ENCODE measurements around the gene KNDC1. TPM values are rescaled to one million over a fixed set of nuclear protein-coding genes. Genes with fewer than 3 reads are reported as not detected.

KNDC1 gene
- total and polyA plus RNA-seq, 10 of the 15 experiments (the other 5 are each of a cell fraction or from before 2014, with no cell fraction given): 0.03 to 0.11 (median 0.05) TPM; not detected in 7

DNA sequence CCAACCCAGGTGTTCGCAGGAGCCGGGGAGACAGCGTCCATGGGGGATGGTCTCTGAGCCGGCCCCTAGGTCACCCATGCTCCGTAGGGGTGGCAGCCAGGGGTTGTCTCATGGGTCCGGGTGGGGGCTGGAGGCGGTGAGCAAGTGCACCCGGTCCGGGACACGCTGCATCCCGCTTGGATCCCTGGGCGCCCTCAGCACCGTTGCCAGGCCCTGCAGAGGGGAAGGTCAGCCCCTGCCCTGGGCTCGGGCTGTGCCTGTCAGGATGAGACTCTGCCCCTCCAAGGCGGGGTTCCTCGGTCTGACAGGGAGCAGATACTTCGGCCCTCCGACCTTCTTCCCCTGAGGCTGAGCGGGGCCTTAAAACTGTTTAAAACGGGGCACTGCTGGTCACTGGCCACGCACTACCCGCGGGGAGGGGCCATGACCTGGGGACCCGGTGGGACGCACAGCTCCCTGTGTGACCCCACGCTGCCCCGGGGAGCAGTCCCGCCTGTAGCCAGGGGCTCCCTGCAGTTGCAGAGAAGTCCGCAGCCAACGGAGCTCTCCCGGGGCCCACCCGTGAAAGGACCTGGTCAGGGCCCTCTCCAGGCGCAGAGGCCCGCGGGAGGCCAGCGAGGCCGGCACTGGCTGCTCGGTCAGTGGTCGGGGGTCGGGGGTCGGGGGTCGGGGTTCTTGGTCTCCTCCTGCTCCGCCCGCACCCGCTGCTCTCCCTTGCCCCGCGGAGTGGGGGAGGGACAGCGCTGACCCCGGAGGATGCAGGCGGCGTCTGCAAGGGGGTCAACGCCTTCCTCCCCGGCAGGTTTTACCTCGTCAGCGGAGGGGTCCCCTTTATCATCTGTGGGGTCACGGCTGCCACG lies 33.4 kb upstream of the KNDC1 start:
- Histone ChIP-seq H3K27me3 (replicated peaks in 1 of 2; ENCODE audit: control insufficient read depth in 2 of 2, insufficient read depth in 2 of 2, low read length in 1 of 2) (no peaks in the 10 kb centered on the region), H3K9ac (ENCODE audit: control insufficient read depth, insufficient read depth, low read length) (no peak overlapping the region), H3K79me2 (ENCODE audit: control insufficient read depth, insufficient read depth, low read length) (no peaks in the 10 kb centered on the region), H4K20me1 (ENCODE audit: control insufficient read depth, insufficient read depth) (no peaks in the 10 kb centered on the region), H3K36me3 (ENCODE audit: control insufficient read depth in 2 of 2, insufficient read depth in 2 of 2, low read length in 1 of 2) (no peaks in the 10 kb centered on the region), H3K4me2 (ENCODE audit: control insufficient read depth, insufficient read depth) (no peak overlapping the region), H3K9me3 (replicated peaks; ENCODE audit: control insufficient read depth, insufficient read depth, low read length) (no peaks in the 10 kb centered on the region; the same call in 2 of the 3 replicates), H3K27ac (ENCODE audit: control insufficient read depth, insufficient read depth) (no peak overlapping the region), H3K4me1 (ENCODE audit: control insufficient read depth, insufficient read depth, low read length) (no peaks in the 10 kb centered on the region), H2AFZ (ENCODE audit: control insufficient read depth, low read depth, low read length) (no peak overlapping the region), H3K4me3 (no peak overlapping the region)
- 86% methylated on average over 51 of the region's 57 CpGs for WGBS (ENCODE audit: insufficient coverage, insufficient replicate concordance, low lambda C conversion rate, missing lambda C conversion rate)
- ATAC-seq (no peak), FAIRE-seq (no peak), DNase-seq (ENCODE audit: low read depth, low spot score) (no peak)
- ChIA-PET POLR2A (no interaction called here), RAD21 (ENCODE audit: unreplicated experiment) (no interaction called here), SMC1A (ENCODE audit: uncharacterized antibody, unreplicated experiment) (no interaction called here), CTCF (no interaction called here)
- TF ChIP-seq NR2F1 (conservative IDR thresholded peaks at IDR 0.05) (no peak), BCL3 (IDR thresholded peaks at IDR 0.05; ENCODE audit: borderline replicate concordance, insufficient read depth, low read depth, low read length, poor library complexity, severe bottlenecking) (no peak), RBBP5 (conservative IDR thresholded peaks at IDR 0.05) (no peak), ELK1 (IDR thresholded peaks at IDR 0.05; ENCODE audit: low read depth, low read length) (no peak), PML (IDR thresholded peaks at IDR 0.05; ENCODE audit: low read length) (no peak)
- in situ Hi-C loops (cut with MboI): no loop called here
- intact Hi-C loops (cut with micrococcal nuclease; ENCODE audit: unreplicated experiment): no loop called here
- BruUV-seq (replicated peaks): no TSS peak
